RWPE1 (cell line): Measurements from ENCODE around the gene MCM5.

Experiments
- CTCF ChIA-PET: fragments of 350-600 bp; sonication (Branson Sonifier 250); formaldehyde crosslinking; extraction: SDS; loops from one replicate; lab custom pipeline; 2021; lab: Yijun Ruan, JAX
- POLR2A ChIA-PET: fragments of 400-600 bp; formaldehyde crosslinking; extraction: SDS; loops from one replicate; lab custom pipeline; 2020; ENCODE audit warnings: antibody characterized with exemption; ENCODE audit not compliant: low non-redundant PET; lab: Yijun Ruan, JAX
- DNase-seq: peaks from one replicate; pipeline ENCODE4 v3.0.0; 2012; ENCODE audit warnings: low spot score
- H3K27ac ChIP-seq: fragments of 450-650 bp; 2 replicates; pipeline ENCODE4 v1.5.1; 2017
- TF ChIP-seq, protein P1 (sequence below): fragments of 450-650 bp; conservative IDR thresholded peaks from 2 replicates; pipeline ENCODE4 v1.5.1; 2017; ENCODE audit warnings: low read depth, mild to moderate bottlenecking

Gene MCM5

DNA sequence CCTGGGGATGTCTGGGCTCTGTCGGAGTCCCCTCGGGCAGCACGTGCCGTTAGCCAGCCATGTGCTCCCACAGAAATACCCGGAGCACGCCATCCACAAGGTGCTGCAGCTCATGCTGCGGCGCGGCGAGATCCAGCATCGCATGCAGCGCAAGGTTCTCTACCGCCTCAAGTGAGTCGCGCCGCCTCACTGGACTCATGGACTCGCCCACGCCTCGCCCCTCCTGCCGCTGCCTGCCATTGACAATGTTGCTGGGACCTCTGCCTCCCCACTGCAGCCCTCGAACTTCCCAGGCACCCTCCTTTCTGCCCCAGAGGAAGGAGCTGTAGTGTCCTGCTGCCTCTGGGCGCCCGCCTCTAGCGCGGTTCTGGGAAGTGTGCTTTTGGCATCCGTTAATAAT is 24.1 kb downstream of the MCM5 start:
- peak overlapping the region; percentile 33 for H3K27ac ChIP-seq
- ChIA-PET POLR2A (no interaction called here), CTCF (no interaction called here)
- TF ChIP-seq, protein P1, sequence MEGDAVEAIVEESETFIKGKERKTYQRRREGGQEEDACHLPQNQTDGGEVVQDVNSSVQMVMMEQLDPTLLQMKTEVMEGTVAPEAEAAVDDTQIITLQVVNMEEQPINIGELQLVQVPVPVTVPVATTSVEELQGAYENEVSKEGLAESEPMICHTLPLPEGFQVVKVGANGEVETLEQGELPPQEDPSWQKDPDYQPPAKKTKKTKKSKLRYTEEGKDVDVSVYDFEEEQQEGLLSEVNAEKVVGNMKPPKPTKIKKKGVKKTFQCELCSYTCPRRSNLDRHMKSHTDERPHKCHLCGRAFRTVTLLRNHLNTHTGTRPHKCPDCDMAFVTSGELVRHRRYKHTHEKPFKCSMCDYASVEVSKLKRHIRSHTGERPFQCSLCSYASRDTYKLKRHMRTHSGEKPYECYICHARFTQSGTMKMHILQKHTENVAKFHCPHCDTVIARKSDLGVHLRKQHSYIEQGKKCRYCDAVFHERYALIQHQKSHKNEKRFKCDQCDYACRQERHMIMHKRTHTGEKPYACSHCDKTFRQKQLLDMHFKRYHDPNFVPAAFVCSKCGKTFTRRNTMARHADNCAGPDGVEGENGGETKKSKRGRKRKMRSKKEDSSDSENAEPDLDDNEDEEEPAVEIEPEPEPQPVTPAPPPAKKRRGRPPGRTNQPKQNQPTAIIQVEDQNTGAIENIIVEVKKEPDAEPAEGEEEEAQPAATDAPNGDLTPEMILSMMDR: no peak
- DNase-seq: no peak

DNA sequence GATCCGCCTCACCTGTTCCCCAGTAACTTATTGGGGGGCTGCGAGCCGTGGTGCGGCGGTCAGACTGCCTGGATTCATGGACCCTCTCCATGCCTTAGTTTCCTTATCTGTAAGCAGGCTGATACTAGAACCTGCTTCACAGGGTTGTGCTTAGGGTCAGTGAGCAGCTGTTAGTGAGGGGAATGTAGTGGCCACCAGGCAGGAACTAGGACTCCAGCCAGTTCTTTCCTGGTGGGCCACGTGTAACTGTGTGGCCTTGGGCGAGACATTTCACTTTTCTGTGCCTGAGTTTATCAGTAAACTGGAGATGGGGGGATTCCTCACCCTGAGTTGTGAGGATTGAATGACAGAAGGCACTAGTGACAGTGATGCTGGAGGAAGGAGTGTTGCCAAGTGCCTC is 24.8 kb downstream of the MCM5 start:
- ChIA-PET POLR2A (no interaction called here), CTCF (no interaction called here)
- H3K27ac ChIP-seq: peak overlapping the region; percentile 33
- no peak for DNase-seq
- TF ChIP-seq, protein P1: no peak

DNA sequence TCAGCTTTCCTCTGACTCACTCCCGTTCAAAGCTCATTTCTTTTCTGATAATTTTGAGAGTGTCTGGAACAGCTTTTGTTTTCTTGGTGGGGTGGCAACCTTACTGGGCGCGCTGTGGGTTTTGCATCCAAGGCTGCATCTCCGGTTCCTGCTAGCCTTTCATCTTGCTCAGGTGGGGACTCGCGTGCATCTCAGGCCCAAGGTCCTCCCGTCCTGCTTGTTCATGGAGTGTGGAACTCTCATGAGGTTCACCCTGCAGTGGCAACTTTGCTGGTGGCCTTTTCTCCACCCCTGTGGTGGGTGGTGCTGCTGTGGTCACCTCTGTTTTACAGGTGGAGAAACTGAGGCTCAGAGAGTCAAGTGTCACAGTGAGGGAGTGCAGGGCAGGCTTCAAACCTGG is 25.6 kb downstream of the MCM5 start:
- TF ChIP-seq, protein P1: no peak
- ChIA-PET CTCF (no interaction called here), POLR2A (no interaction called here)
- H3K27ac ChIP-seq: peak overlapping the region; percentile 71
- no peak for DNase-seq

DNA sequence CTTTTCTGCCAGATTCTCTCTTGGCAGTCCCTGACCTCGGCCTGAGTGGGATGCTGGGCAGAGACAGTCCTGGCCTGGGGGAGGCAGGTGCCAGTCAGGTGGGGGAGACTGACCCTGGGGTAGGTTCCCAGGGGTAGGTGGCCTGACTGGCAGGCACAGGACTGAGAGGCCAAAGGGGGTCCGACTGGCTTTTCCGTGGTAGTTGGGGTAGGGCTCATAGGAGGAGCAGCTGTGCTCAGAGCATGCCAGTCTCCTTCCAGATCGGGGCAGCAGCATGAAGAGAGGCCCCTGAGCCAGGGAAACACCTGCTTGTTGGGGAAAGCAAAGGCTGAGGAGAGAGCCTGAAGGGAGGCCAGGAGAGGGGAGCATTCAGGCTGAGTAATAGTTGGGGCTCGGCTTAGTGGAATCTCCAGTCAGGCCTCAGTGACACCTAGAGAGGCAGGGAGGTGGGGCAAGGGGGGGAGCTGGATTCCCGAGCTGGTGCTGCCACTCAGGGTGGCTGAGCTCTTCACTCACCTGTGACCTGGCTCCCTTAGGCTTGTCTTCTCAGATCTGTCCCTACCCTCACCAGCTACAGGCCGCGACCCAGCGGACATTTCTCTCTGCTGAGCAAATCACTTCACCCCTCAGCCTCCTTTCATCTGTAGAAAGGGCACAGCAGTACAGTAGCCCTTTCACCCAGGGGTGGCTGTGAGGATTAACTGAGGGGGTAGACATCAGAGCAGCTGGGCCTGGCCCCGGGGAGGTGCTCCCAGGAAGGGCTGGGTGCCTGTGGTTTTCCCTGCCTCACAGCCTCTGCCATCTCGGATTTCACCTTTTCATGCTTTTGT is 26.2 kb downstream of the MCM5 start:
- peak overlapping the region; percentile 71 for H3K27ac ChIP-seq
- TF ChIP-seq, protein P1: no peak
- DNase-seq: no peak
- CTCF ChIA-PET: no interaction called here
- POLR2A ChIA-PET: no interaction called here

DNA sequence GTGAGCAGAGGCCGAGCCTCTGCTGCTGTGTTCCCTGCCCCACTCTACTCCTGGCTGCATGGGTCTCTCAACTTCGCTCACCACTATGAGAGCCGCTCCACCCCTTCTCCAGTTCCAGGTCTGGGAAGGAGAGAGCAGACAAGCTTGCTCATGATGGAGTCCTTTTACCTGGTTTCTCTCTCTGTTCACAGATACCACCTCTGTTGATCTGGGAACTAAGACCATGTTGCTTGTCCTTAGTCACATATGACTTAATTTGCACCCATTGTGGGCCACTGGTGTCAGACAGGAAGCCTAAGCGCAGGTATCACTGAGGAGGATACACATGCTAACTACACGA is 26.8 kb downstream of the MCM5 start:
- DNase-seq: no peak
- TF ChIP-seq, protein P1: no peak
- CTCF ChIA-PET: interaction anchor here (0.7 kb wide), 1 partner anchor 157 kb away, joined by 3 read pairs; no protein-coding TSS in a partner anchor
- POLR2A ChIA-PET: no interaction called here
- H3K27ac ChIP-seq: peak overlapping the region; percentile 71

DNA sequence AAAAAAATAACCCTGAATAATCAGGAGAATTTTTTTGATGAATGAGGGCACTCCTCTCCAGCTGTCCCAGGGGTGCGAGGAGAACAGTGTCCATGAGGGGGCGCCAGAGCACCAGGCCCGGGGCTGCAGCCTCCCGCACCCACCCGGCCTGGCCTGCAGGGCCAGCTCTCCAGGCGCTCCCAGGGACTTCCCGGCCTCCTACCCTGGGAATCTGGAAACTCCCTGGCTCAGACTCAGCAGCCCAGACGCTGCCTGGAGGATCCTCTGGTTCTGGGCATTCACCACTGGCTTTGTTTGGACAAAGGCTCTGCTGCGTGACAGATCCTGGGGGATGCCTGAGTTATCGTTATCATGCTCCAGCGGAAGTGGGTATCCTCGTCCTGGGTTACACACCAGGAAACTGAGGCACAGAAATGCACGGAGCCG is 31.0 kb downstream of the MCM5 start:
- CTCF ChIA-PET: interaction anchor here (0.6 to 1.1 kb wide), 3 partner anchors 104 to 152 kb away, joined by 3 to 10 read pairs (median 4); no protein-coding TSS in a partner anchor
- peak overlapping the region; percentile 50; the same call in 1 of the 2 replicates for H3K27ac ChIP-seq
- TF ChIP-seq, protein P1: peak; percentile 87
- DNase-seq: peak; percentile 55
- POLR2A ChIA-PET: no interaction called here
